K562 (cell line): ENCODE measurements around the gene SC5D. TPM values are rescaled to one million over a fixed set of nuclear protein-coding genes. Genes with fewer than 3 reads are reported as not detected.
A peak's percentile ranks its signal among the peaks of the same experiment; 100 is the strongest.

ENCODE experiments used
- ATAC-seq: fragments of 200-7000 bp; cut with Tn5 transposase; 3 replicates; pipeline ENCODE4 v1.9.1; 2020; ENCODE audit warnings: moderate library complexity
- BruUV-seq: library from RNA; stranded (reverse); fragments of 400-500 nt; replicated peaks from 2 replicates; lab custom pipeline; 2021; lab: Mats Ljungman, UMichigan
- CTCF ChIA-PET: fragments of 300-600 bp; formaldehyde crosslinking; extraction: SDS; loops from one replicate; lab custom pipeline; 2021; ENCODE audit warnings: low intra/inter-chr PET ratio; lab: Yijun Ruan, JAX
- POLR2A ChIA-PET: fragments of 300-600, 350-650 bp; sonication (Branson Sonifier 250); formaldehyde crosslinking; extraction: SDS; loops from one replicate; lab custom pipeline; 2021; ENCODE audit warnings: antibody characterized with exemption, inconsistent platforms; lab: Yijun Ruan, JAX
- DNase-seq, 4 experiments: peaks; one replicate each; pipeline versions ENCODE4 v3.0.0 to v3.0.0-alpha.2; 2011 to 2018; ENCODE audit warnings: low spot score in 3 of 4, mixed read lengths in 3 of 4; ENCODE audit errors: extremely low read depth in 1 of 4
- FAIRE-seq: peaks from 2 replicates; lab custom pipeline; 2011; peaks lifted over from hg19 to GRCh38; lab: Jason Lieb, UNC
- H2AFZ ChIP-seq: 2 replicates; pipeline ENCODE4 v1.6.0; 2011; ENCODE audit warnings: low read depth, low read length, control low read depth, inconsistent platforms
- H3K27ac ChIP-seq: fragments of 200-600 bp; 3 replicates; pipeline ENCODE4 v1.8.0; 2011; ENCODE audit warnings: low read depth, mild to moderate bottlenecking, control low read depth, inconsistent platforms, low read length, moderate library complexity, mixed read lengths; ENCODE audit errors: extremely low read depth
- H3K27me3 ChIP-seq, 2 experiments: fragments of 300-600 bp in 1 of 2; 2 replicates in 1 of 2; 3 replicates in 1 of 2; pipeline versions ENCODE4 v1.6.0 to v1.8.0; 2011; ENCODE audit warnings: inconsistent platforms in 2 of 2, low read length in 2 of 2, mild to moderate bottlenecking in 1 of 2, mixed read lengths in 1 of 2, moderate library complexity in 1 of 2; ENCODE audit not compliant: control insufficient read depth in 2 of 2, insufficient read depth in 2 of 2
- H3K36me3 ChIP-seq: fragments of 300-600 bp; 3 replicates; pipeline ENCODE4 v1.8.0; 2011; ENCODE audit warnings: mild to moderate bottlenecking, low read length, inconsistent platforms; ENCODE audit not compliant: control insufficient read depth, insufficient read depth
- H3K4me1 ChIP-seq, 2 experiments: fragments of 200-600 bp in 1 of 2; replicated peaks in 1 of 2; 2 replicates in 1 of 2; 3 replicates in 1 of 2; pipeline versions ENCODE4 v1.5.1 to v1.8.0; 2011; ENCODE audit warnings: inconsistent platforms in 2 of 2, low read length in 2 of 2, mild to moderate bottlenecking in 1 of 2, mixed read lengths in 1 of 2, moderate library complexity in 1 of 2; ENCODE audit not compliant: control insufficient read depth in 2 of 2, insufficient read depth in 2 of 2
- H3K4me2 ChIP-seq: 2 replicates; pipeline ENCODE4 v1.6.1; 2011; ENCODE audit warnings: low read length, control low read depth, inconsistent platforms, mixed read lengths; ENCODE audit not compliant: insufficient read depth
- H3K4me3 ChIP-seq: fragments of 200-600 bp; sonication (generic), shearing (Covaris generic); 2 replicates; pipeline ENCODE4 v1.5.1; 2016; ENCODE audit warnings: control low read depth, inconsistent platforms
- H3K79me2 ChIP-seq: fragments of 200-600 bp; 3 replicates; pipeline ENCODE4 v1.8.0; 2011; ENCODE audit warnings: low read length, inconsistent platforms; ENCODE audit not compliant: control insufficient read depth, insufficient read depth
- H3K9ac ChIP-seq, 2 experiments: 2 replicates each; pipeline versions ENCODE4 v1.6.0 to v1.6.1; 2011; ENCODE audit warnings: low read depth in 2 of 2, low read length in 2 of 2, control low read depth in 1 of 2, inconsistent platforms in 1 of 2, mild to moderate bottlenecking in 1 of 2, mixed read lengths in 1 of 2; ENCODE audit not compliant: insufficient read depth in 1 of 2
- H3K9me1 ChIP-seq: one replicate; pipeline ENCODE4 v1.6.0; 2011; ENCODE audit warnings: inconsistent platforms, mild to moderate bottlenecking, low read length, moderate library complexity; ENCODE audit not compliant: control insufficient read depth, insufficient read depth
- H3K9me3 ChIP-seq: replicated peaks from 2 replicates; pipeline ENCODE4 v1.5.1; 2011; ENCODE audit warnings: low read depth, low read length, inconsistent platforms; ENCODE audit not compliant: control insufficient read depth, insufficient read depth
- H4K20me1 ChIP-seq: replicated peaks from 2 replicates; pipeline ENCODE4 v1.6.1; 2011; ENCODE audit warnings: low read length, inconsistent platforms, mixed read lengths; ENCODE audit not compliant: control insufficient read depth, insufficient read depth
- ATF3 ChIP-seq, 2 experiments: fragments of 450-650 bp in 1 of 2; sonication (generic) in 1 of 2; formaldehyde crosslinking in 1 of 2; IDR thresholded peaks in 1 of 2; conservative IDR thresholded peaks in 1 of 2; 2 replicates each; pipeline versions ENCODE4 v1.6.1 to v1.8.1; 2016 to 2023; ENCODE audit warnings: mild to moderate bottlenecking in 2 of 2, moderate library complexity in 2 of 2, inconsistent platforms in 1 of 2, missing genetic modification reagents in 1 of 2
- CBFB ChIP-seq: sonication (generic); formaldehyde crosslinking; IDR thresholded peaks from 2 replicates; pipeline ENCODE4 v1.4.0; 2020; ENCODE audit warnings: mild to moderate bottlenecking, missing genetic modification reagents
- ETV6 ChIP-seq, 3 experiments: fragments of 150-350 bp in 1 of 3; sonication (generic) in 1 of 3; formaldehyde crosslinking in 1 of 3; IDR thresholded peaks; 2 replicates each; pipeline versions ENCODE4 v1.6.1 to v1.8.0; 2014 to 2022; ENCODE audit warnings: borderline replicate concordance in 2 of 3, low read depth in 2 of 3, antibody characterized with exemption in 1 of 3, low read length in 1 of 3, mild to moderate bottlenecking in 1 of 3, missing genetic modification reagents in 1 of 3
- HDAC1 ChIP-seq, 2 experiments: fragments of 450-650 bp; IDR thresholded peaks; 2 replicates each; pipeline ENCODE4 v1.6.1; 2016 to 2017; ENCODE audit warnings: inconsistent platforms in 1 of 2, mild to moderate bottlenecking in 1 of 2, moderate library complexity in 1 of 2
- KDM1A ChIP-seq, 2 experiments: fragments of 450-650 bp; IDR thresholded peaks; 2 replicates each; pipeline ENCODE4 v1.6.1; 2016; ENCODE audit warnings: mild to moderate bottlenecking in 2 of 2
- NCOA2 ChIP-seq, 2 experiments: fragments of 450-650 bp; IDR thresholded peaks; 2 replicates each; pipeline ENCODE4 v1.6.1; 2018; ENCODE audit warnings: mild to moderate bottlenecking in 2 of 2, moderate library complexity in 1 of 2; ENCODE audit not compliant: partially characterized antibody in 2 of 2
- NELFE ChIP-seq: IDR thresholded peaks from 2 replicates; pipeline ENCODE4 v1.6.1; 2011; ENCODE audit warnings: mild to moderate bottlenecking; ENCODE audit not compliant: insufficient read depth, insufficient read length
- SMC3 ChIP-seq: conservative IDR thresholded peaks from 2 replicates; pipeline ENCODE4 v1.6.1; 2011; ENCODE audit warnings: low read depth, low read length, improper control_type of control experiment; ENCODE audit not compliant: insufficient read depth
- ZNF507 ChIP-seq: conservative IDR thresholded peaks from 2 replicates; pipeline ENCODE4 v1.6.1; 2017; ENCODE audit warnings: missing genetic modification characterization, missing compliant biosample characterization
- ZNF583 ChIP-seq: fragments of 250-450 bp; sonication (Bioruptor Pico); IDR thresholded peaks from 2 replicates; pipeline ENCODE4 v1.4.0; 2020
- WGBS: fragments of 100-300 bp; shearing (Covaris generic); methylation state at CpG from one replicate; pipeline ENCODE4 v1.1.6; 2016; ENCODE audit warnings: low coverage, mixed read lengths; ENCODE audit not compliant: insufficient coverage; ENCODE audit errors: missing lambda C conversion rate; 5-methylcytosine and 5-hydroxymethylcytosine counted together
- in situ Hi-C: fragments of 300-500 bp; cut with MboI; formaldehyde crosslinking; loops from 4 replicates; pipeline ENCODE4 v1.15.0; 2018; ENCODE audit warnings: inconsistent platforms, mixed read lengths
- intact Hi-C: fragments of 100-400 bp; cut with micrococcal nuclease; formaldehyde crosslinking; loops from 2 replicates; pipeline ENCODE4 v1.14.2; 2022
- polyA plus RNA-seq, 8 experiments: library from polyadenylated mRNA; depleted of rRNA in 4 of 8; stranded (reverse) in 5 of 8; unstranded in 3 of 8; fragments of >200 nt; fragmentation: Nextera tagmentation in 2 of 8; fragmentation: Illumina TruSeq in 1 of 8; extraction: Ambion mirVana in 2 of 8; extraction: Trizol in 1 of 8; gene quantifications; 2 replicates each; pipeline versions ENCODE4 v1.2.1 to v1.2.3, GENCODE V29; 2011 to 2014; ENCODE audit warnings: inconsistent platforms in 1 of 8, missing spikeins in 1 of 8
- total RNA-seq, 7 experiments: library from RNA; depleted of rRNA in 6 of 7; stranded (reverse); fragments of >200 nt in 6 of 7; fragmentation: Illumina TruSeq in 2 of 7; extraction: Trizol in 2 of 7; gene quantifications; 2 replicates each; pipeline versions ENCODE4 v1.2.1 to v1.2.3, GENCODE V29; 2011 to 2021; ENCODE audit warnings: low replicate concordance in 1 of 7
- TF ChIP-seq, protein P1 (sequence below): sonication (generic); formaldehyde crosslinking; IDR thresholded peaks from 2 replicates; pipeline ENCODE4 v1.8.0; 2022; ENCODE audit warnings: mild to moderate bottlenecking, missing genetic modification reagents

SC5D gene
- total and polyA plus RNA-seq, 9 of the 15 experiments (the other 6 are each of a cell fraction or from before 2014, with no cell fraction given) = 7.6 to 84.0 (median 17.4) TPM

- BruUV-seq = no TSS peak
- ATAC-seq (peak; percentile 5), DNase-seq (peak in 1 of 4 experiments; percentile 3), FAIRE-seq (no peak)
- H3K4me1 ChIP-seq = peaks cover 0 to 9% of the 10 kb centered on the region in 2 experiments; a peak in 3 of 5 replicates
- no peaks in the 10 kb centered on the region for H3K9me3 ChIP-seq
- H3K27ac ChIP-seq = no peak overlapping the region
- peak overlapping the region in 1 of 2 experiments; percentile 80; a peak in 2 of 4 replicates for H3K9ac ChIP-seq
- WGBS = 3% methylated on average over 19 of the region's 19 CpGs
- H3K4me3 ChIP-seq = peak overlapping the region; percentile 83
- peak overlapping the region; percentile 77 for H3K4me2 ChIP-seq
- intact Hi-C loops (no loop called here), in situ Hi-C loops (no loop called here)
- H3K79me2 ChIP-seq = peaks cover 27% of the 10 kb centered on the region
- no peaks in the 10 kb centered on the region; a peak in 1 of 5 replicates for H3K27me3 ChIP-seq
- ChIA-PET CTCF (no interaction called here), POLR2A (interaction anchor here (0.5 kb wide), 1 partner anchor 33 kb away, joined by 4 read pairs; no protein-coding TSS in a partner anchor)
- no peaks in the 10 kb centered on the region for H4K20me1 ChIP-seq
- no peaks in the 10 kb centered on the region for H3K36me3 ChIP-seq
- peak overlapping the region; percentile 96 for H2AFZ ChIP-seq
- no peaks in the 10 kb centered on the region for H3K9me1 ChIP-seq
- TF ChIP-seq ZNF583 (no peak), CBFB (CRISPR knock-in tag) (0 out of 2 replicates have a peak, but pooled peaks have one; percentile 40), ETV6 (IDR thresholded peaks at IDR 0.05; ENCODE audit: borderline replicate concordance in 1 of 2, low read depth in 2 of 2, low read length in 1 of 2) (no peak), ETV6 (CRISPR knock-in tag; IDR thresholded peaks at IDR 0.05; ENCODE audit: borderline replicate concordance) (no peak), NCOA2 (IDR thresholded peaks at IDR 0.05; ENCODE audit: partially characterized antibody in 2 of 2) (no peak), NELFE (no peak), ATF3 (IDR thresholded peaks at IDR 0.05) (no peak), ATF3 (CRISPR knock-in tag; conservative IDR thresholded peaks at IDR 0.05) (no peak), KDM1A (IDR thresholded peaks at IDR 0.05) (peak; percentile 26 to 49; a peak in 2 of 4 replicates), ZNF507 (tag) (no peak), HDAC1 (IDR thresholded peaks at IDR 0.05) (no peak), SMC3 (no peak)
- TF ChIP-seq, protein P1, sequence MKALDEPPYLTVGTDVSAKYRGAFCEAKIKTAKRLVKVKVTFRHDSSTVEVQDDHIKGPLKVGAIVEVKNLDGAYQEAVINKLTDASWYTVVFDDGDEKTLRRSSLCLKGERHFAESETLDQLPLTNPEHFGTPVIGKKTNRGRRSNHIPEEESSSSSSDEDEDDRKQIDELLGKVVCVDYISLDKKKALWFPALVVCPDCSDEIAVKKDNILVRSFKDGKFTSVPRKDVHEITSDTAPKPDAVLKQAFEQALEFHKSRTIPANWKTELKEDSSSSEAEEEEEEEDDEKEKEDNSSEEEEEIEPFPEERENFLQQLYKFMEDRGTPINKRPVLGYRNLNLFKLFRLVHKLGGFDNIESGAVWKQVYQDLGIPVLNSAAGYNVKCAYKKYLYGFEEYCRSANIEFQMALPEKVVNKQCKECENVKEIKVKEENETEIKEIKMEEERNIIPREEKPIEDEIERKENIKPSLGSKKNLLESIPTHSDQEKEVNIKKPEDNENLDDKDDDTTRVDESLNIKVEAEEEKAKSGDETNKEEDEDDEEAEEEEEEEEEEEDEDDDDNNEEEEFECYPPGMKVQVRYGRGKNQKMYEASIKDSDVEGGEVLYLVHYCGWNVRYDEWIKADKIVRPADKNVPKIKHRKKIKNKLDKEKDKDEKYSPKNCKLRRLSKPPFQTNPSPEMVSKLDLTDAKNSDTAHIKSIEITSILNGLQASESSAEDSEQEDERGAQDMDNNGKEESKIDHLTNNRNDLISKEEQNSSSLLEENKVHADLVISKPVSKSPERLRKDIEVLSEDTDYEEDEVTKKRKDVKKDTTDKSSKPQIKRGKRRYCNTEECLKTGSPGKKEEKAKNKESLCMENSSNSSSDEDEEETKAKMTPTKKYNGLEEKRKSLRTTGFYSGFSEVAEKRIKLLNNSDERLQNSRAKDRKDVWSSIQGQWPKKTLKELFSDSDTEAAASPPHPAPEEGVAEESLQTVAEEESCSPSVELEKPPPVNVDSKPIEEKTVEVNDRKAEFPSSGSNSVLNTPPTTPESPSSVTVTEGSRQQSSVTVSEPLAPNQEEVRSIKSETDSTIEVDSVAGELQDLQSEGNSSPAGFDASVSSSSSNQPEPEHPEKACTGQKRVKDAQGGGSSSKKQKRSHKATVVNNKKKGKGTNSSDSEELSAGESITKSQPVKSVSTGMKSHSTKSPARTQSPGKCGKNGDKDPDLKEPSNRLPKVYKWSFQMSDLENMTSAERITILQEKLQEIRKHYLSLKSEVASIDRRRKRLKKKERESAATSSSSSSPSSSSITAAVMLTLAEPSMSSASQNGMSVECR (CRISPR knock-in tag) = 0 out of 2 replicates have a peak, but pooled peaks have one; percentile 15
Measured at GRCh38 chr11:121291896-121292494, 576 bp upstream of the SC5D start.
